ENCODE measurements around the gene SDK2.

SDK2 gene

DNA sequence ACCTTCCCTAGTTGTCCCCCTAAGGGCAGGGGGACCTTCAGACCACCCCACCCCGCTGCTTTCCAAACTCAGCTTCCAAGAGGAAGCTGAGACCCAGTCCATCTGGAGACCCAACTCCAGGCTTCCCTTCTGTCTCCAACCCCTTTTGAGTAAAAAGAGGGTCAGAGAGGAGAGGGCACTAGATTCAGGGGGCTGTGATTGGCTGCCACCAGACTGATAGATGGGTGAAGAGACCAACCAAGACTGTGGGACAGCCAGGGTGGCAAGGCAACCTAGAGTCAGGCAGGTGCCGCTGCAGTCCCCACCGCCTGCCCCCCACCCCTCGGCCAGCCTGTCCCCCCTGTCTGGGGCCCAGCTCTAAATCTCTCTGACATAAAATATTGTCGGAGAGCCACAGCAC lies 92.5 kb downstream of the SDK2 start:
- no peak for DNase-seq

DNA sequence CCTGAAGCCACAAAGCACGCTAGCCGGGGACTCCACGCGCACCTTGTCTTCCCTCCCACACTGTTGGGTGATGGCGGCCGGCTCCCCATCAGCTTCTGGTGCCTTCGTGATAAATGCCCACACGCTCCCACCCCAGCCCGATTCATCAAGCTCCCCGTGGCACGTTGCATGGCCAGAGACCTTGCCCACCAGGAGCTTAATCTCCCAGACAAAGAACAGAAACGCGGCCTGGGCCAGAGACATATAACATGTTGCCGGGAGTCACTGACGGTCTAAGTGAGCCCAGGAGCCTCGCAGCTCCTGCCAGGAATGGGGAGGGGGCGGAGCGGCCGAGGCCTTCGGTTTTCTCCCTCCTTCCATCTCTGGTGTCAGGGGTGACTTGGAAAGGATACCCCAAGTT lies 93.1 kb downstream of the SDK2 start:
- no peak for DNase-seq

DNA sequence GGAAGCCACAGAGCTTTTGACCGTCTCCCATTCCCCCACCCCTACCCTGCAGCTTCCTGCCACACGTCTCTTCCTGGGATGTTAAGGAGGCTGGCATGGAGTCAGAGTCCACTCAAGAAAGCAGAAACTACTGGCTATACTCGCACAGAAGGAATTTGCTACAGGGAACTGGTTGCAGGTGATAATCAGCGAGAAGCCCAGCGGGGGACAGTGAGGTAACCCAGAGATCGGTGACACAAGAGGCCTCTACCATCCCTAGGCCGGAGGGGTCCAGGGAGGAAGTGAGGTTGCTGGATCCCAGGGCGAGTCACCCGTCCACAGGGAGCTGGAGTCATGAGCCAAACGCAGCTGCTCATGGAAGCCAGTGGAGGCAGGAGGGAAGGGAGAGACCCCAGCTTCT lies 93.7 kb downstream of the SDK2 start:
- no peak for DNase-seq

DNA sequence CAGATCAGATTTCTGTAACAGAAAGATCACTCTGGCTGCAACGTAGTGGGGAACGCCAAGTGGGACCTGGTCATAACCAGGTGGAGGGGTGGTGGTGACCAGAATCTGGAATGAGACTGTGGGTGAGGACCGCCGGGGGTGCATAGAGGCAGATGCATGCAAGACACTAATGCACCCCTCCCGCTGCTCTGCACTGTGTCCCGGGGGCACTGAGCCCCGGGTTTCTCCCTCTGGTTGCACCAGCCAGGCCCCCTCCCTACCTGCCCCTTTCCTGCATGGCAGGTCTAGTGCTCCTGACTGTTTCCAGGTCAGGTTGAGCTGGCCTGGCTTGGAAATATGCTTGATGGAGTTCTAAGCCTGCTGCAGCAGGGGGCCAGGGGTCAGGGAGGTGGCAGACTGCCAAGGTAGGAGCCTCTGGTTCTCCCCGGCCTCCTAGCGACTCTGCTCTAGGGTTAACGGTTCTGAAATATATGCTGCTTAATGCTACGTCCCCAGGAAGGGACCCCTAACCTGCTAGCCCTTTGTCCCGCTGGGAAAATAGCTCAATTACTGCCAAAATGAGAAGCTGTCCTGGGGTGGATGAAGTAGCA lies 94.3 kb downstream of the SDK2 start:
- no peak for DNase-seq

DNA sequence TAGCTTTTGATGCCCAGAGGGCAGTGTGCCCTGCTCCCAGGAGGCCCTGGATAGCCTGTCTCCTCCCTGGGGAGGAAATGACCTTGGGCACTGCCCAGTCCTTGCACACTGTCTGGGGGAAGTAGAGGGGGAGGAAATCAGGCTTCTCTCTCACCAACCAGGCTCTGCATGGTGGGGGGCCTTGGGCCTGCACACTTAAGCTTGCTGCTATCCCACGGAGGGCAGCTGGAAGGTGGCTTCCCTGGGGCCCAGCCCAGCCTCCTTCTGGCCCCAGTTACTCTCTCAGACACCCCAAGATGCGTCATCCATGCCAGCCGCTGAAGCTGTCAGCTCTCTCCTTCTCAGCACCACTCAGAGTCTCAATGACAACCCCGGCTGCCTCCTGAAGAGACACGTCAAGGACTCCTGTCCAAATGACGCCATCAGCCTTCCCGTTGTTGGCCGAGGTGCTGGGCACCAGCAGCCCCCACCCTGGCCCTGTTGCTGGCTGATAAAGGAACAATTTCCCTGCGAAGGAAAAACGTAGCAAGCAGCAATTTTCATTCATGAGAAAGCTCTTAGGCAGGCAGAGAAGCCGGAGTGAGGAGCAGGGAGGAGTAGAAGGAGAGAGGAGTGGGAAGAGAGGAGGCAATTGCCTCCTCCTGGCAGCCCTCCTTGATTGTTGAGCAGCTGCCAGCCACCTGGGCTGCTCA lies 95.5 kb downstream of the SDK2 start:
- DNase-seq = no peak

DNA sequence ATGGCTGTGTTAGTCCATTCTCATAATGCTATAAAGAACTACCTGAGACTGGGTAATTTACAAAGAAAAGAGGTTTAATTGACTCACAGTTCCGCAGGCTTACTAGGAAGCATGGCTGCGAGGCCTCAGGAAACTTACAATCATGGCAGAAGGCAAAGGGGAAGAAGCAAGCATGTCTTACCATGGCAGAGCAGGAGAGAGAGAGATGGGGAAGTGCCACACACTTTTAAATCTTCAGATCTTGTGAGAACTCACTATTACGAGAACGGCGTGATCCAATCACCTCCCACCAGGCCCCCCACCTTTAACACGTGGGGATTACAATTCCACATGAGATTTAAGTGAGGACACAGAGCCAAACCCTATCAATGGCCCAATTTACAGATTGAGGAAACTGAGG lies 96.5 kb downstream of the SDK2 start:
- DNase-seq = no peak

DNA sequence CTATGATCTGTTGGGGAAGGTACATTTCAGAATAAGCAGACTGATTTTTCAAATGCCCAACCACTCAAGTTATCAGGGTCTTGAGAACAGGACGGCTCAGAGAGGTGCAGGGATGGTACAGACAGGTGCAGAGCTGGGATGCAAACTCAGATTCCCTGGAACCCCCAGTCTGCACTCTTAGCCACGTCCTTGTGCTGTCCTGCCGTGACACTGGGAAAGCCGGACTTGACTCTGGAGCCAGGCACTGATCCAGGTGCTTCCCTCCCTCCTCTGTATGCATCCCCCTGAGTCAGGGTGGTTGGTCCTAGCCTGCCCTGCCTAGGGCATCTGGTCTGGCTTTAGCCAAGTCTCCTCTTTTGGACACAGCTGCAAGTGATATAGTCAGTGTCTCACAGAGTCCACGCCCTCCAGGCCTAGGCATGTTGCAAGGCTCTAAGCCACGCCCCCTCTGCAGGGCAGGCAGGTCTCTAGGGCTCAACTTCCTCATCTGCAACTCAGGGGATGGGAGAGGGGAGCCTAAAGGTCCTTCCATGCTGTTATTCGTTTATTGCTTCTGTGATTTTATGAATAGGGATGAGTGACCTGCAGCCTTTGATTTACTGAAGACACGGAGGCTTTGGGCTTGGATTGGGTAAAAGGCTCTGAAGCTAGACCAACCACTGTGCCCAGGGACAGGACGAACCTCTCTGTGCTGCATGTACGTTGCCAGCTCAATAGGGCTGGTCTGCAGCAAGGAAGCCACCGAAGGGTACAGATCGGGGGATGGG lies 97.3 kb downstream of the SDK2 start:
- no peak for DNase-seq

DNA sequence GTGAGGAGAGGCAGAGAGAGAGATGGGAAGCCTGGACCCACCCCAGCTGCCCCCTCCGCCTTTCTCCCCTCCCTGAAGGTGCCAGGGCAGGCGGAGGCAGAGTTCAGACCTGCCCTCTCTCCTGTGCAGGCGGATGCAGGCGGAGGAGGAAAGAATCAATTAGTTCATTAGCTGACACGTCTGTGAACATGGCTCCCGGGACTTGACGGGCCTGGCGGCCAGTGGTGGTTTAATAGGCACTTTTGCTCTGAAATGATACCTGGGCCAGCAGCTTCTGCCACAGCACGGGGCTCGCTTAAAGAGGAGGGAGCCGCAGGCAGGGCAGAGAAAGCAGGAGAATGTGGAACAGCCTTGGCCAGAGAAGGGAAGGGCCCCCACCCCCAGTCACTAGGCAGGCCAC lies 98.1 kb downstream of the SDK2 start:
- DNase-seq = no peak

DNA sequence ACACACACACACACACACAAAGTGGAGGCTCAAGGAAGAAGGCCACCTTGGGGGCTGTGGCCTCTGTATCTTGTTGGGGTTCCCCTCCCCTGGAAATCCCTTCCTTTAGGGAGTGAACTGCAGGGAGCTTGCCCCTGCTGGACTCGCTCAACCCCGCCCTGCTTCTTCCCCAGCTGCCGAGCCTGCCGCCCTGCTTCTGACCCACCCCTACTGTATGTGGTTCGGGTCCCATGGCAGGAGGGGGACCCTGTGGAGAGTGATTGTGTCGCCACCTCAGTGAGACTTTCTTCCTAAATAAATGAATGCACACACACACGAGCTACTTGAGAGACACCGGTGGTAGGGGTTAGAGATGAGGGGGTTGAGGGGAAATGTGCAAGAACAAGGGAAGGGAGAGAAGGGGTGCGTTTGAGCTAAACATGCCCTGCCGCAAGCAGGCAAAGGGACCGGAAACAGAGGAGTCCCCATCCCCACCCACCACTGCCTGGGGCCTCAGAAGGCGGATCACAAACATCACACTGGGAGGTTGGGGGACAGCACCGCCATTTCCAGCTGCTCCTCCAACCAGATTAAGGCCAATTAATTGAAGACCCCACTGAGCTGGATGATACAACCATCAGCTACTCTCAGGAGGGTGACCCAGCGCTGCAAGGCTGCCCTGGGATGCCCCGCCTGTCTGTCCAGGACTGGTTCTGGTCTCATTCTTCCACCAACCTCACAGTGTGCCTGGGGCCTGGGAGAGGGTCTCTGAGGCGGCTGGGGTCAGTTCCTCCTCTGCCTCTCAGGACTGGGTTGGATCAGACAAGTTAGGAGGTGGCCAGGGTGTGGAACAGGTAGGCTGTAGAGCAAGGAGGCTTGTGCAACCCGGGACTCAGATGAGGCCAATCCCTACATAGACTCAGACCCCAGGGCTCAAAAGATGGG lies 98.9 kb downstream of the SDK2 start:
- DNase-seq = no peak

DNA sequence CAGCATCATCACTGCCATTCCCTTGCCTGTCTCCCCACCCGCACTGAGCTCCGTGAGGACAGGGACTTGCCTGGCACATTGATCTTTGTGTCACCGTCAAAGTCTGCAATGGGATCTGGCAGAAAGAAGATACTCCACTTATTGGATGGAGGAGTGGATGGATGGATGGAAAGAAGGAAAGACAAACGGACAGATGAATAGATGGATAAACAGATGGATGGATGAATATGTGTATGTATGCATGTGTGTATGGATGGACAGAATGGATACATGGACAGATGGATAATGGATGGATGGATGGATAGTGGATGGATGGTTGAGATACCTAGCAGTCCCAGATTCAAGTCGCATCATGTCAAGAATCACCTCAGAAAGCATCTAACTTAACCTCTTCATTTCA lies 99.9 kb downstream of the SDK2 start:
- no peak for DNase-seq

DNA sequence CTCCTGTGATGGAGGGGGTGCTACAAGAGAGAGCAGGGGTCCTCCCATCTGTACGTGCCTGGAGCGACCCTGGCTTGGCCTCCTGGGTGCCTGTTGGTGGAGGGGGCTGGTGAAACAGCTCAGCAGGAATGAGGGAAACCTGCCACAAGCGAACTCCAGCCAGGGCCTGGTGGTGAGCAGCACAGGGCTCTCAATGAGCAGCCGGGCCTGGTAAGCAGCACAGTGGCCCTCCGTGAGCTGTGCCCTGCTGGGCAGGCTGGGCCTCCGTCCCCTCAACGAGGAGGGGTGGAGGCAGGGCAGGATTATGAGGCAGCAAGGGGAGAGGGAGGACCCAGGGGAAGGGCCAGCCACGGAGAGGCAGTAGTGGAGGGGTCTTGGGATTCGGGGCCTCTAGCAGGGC lies 101.9 kb downstream of the SDK2 start:
- DNase-seq = no peak

DNA sequence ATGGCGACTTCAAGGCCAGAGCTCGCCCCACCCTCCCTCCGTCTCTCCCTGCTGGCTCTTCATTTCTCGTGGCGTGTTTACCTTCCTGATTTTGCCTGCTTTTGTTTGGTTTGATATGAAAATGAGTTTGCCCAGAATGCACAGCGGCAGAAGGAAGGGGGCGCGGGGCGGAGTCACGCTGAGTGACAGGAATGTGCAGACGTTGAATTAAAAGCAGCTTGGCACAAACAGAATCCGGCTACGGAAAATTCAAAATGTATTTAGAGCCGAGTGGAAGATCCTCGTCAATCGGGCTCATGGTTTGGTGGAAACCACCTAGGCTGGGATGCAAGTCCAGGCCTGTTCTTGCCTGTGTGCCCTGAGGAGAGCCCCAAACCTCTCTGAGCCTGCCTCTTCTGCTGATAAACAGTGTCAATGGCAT lies 102.7 kb downstream of the SDK2 start:
- DNase-seq = no peak

DNA sequence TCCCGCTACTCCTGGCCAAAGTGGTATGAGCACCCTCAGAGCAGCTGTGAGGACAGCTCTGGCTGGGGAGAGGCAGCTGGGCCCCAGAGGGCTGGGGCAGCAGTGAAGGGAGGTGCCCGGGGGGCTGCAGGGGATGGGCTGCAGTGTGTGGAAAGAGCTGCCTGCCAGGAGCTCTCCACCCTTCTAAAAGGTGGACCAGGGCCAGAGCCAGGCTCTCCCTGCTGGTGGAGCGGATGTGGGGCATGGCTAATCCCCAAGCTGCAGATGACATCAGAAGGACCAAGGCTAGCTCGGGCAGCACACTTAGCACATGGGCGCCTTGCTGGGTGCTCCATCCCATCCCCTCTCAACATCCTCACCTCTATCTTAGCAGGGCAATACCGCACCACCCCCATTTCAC lies 103.1 kb downstream of the SDK2 start:
- no peak for DNase-seq

DNA sequence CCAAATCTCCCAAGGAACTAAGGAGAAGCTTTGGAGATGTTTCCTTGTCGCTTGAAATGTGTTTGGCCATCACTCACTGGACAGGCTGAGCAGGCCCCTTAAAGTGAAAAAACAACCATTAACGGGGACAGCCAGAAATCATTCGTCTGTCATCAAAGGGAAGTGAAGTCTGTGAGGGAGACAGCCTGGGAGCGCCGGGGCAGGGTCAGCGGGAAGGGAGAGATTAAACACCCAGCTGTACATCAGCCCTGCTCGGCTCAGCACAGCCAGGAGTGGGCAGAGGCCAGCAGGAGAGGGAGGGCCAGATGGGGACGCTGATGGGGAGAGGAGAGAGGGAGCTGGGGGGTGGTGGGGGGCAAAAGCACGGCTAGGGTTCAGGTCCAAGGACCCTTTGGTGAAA lies 105.1 kb downstream of the SDK2 start:
- DNase-seq = no peak

DNA sequence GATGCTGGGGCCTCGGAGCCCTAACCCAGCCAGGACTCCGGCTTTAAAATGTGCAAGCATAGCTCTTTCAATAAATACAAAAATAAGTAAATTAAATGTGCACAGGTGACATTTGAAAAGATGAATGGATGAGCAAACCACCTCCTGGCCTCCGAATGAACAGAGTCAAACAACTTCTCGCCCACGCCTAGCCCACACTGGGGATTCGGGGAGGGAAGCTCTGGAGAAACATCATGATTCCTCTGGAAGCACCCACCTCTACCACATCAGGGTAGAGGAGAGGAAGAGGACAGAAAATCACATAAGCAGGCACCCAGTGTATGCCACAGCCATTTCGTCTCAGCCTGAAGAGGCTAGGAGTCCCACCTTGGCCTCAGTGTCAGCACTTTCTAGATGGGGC lies 105.8 kb downstream of the SDK2 start:
- DNase-seq = no peak

DNA sequence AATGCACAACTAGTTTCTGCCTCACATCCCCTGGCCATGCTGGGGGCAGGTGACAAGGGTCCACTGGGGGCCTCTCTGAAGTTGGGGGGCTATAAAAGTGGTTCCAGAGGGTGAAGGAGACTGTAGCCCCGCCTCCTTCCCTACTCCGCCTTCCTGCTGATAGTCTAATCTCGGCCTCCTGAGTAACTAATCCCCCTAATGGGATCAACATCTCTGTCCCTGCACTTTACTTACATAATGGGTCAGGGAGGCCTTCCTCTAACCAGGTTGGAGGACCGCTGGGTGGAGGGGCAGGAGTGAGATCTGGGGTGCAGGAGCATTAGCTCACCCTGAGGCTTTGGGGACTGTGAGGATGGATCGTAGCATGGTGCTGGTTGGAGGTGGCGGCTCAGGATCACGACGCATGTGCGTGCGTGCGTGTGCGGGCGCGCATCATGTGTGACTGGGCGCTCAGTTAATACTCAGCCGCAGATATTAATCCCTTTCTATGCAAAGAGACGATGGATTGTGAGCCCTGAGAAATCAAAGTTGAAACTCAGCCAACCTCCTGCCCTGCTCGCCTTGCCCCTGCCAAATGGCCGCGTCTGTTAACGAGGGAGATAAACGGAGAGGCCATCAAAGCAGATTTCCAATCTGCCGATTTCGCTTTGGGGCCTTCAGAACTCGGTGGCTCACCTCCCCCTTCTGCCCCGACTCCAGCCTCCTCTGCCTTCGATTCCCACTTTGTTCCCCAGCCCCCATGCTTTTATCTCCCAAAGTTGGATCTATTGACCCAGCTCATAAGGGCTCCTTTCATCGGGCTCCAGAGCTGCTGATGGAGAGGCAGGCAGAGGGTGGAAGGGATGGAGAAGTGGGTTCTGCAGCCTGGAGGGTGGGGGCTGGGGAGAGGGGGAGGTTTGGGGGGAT lies 107.3 kb downstream of the SDK2 start:
- DNase-seq = no peak

DNA sequence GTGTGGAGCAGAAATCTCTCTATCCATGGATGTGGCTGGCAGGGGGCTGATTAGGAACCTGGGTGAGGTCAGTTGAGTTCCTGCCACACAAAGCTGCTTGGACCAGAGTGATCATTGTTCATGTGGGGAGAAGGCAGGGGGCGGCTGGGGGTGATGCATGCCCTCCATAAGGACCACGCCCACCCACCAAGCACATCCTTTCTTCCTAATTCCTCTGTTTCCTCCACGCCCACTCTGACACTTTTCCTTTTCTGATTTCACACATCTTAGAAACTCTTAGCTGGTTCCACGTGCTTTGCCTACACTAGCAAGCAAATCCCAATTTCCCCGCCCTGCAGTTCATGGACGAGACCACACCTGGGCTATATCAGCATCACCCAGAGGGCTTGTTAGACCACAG lies 108.5 kb downstream of the SDK2 start:
- DNase-seq = no peak

DNA sequence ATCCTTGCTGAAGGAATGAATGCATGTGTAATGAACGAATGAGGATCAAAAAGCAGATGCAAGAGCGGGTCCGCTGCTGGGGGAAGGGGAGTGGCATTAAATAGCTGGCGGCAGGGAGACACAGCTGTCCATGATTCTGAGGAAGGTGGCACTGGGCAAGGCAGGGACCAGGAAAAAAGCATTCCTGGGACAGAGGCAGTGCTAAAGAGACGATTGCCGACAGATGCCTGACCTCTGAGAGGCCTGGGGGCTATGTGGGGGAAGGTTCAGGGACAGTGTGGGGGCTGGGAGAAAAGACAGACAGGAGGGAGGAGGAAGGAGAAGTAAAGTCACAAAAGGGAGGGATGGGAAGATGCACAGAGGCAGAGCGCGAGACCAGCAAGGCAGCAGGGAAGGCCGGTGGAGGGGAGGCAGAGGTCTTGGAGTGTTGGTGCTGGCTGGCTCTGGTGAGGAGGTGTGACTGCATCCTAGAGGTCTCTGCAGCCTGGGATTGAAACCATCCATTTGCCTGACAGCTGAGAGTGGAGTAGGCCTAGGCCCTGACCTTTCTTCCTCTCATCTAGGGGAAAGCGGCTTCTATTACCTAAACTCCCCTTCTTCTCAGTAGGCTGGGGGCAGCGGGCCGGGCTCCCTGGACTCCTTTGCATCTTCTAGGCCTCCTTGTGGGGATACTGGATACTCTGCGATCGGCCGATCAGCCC lies 109.9 kb downstream of the SDK2 start:
- DNase-seq = no peak

DNA sequence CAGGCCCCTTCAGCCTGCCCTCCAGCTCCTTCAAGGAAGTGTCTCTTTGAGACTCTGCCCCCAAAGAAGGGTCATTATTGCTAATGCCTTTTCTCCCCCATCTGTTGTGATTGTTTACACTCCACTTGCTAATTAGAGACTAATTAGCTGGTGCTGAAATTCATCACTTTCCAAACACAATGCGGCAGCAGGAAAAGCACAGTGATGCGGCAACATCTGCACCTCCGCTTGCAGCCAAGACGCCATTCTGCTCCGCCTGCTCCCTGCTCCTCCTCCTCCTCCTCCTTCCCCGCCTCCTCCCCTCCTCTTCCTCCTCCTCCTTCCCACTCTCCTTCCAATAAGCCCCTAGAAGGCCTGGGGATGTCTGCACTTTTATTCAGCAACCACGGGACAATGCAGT lies 110.5 kb downstream of the SDK2 start:
- DNase-seq = no peak

DNA sequence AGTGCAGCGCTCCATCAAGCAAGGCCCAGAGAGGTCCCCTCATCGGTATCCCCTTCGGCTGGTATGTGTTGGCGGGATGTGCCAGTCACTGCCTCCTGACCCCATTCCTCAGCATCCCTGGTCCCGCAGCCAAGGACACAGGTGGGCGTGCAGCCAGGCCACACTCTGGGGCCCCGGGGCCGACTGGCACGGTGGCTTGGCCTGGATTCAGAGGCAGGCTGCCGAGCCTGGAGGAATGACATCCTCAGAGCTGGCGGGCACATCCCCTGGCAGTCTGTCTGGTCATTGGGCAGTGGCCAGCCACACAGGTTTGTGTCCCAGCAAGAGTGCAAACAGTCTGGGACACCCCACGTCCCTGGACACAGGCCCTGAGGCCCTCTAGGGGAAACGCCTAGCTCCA lies 111.1 kb downstream of the SDK2 start:
- no peak for DNase-seq

DNA sequence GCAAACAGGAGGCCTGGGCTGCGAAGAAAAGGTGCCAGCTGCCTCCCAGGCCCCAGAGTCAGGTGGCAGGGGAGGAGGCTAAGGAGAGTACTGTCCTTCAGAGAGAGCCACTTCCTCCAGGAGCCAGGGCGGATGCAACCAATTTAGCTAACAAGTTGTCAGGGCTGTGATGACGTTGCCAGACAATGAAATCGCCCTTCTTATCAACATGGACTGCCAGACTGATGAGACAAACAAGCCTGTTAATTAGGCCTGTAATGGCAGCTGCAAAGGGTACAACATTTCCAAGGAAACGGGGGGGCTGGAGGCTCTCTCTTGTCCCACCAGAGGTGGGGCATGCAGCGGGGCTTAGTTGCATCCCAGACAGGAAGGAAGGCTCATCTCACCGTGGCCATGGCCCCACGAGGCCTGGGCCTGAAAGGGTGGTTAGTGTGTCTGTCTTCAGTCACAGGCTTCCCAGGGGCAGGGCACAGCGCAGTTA lies 111.8 kb downstream of the SDK2 start:
- no peak for DNase-seq

All from EL (cell line).